Suprapubic skin (tissue), 4 donors: Measurements from ENCODE around the gene IQSEC3.

Source experiments
- CTCF ChIP-seq, 2 donors: fragments of 200-600 bp in 1 of 2; fragments of 450-650 bp in 1 of 2; sonication (generic) in 1 of 2; IDR thresholded peaks; one replicate each; pipeline ENCODE4 v1.5.1; 2016 to 2019; ENCODE audit warnings: antibody characterized with exemption in 2 of 2, mild to moderate bottlenecking in 1 of 2, moderate library complexity in 1 of 2
- POLR2A ChIP-seq, 2 donors: fragments of 450-650 bp; IDR thresholded peaks; one replicate each; pipeline ENCODE4 v1.6.1; 2017; ENCODE audit warnings: antibody characterized with exemption in 2 of 2, mild to moderate bottlenecking in 2 of 2, moderate library complexity in 2 of 2
- POLR2AphosphoS5 ChIP-seq, 3 donors: sonication (generic); formaldehyde crosslinking; IDR thresholded peaks; one replicate each; pipeline ENCODE4 v1.6.1; 2017; ENCODE audit warnings: antibody characterized with exemption in 3 of 3

DNA sequence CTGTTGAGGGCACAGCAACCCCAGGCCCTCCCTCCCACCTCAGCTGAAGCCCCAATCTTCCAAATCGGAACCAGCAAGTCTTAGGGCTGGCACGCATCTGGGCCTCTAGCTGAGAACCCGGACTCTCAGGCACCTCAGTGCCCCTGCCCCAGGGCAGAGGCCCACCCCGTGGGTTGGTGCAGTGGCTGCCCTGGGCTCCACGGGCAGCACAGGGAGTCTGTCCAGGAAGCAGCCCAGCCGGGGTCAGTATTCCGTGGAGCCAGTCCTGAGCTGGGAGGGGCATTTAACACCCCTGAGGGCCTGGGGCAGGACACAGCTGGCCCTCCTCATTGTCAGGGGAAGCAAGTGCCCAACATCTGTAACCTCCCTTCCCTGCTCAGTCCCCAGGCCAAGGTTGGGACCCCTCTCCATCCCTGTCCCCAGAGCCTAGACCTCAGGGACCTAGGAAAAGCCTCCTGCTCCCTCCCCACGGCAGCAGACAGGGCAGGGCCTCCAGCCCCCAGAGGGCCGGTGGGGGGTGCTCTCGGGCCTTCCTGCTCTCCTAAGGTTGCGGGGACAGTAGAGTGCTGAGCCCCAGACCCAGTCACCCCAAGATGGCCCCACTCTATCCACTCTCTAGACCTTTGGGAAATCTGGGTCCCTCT lies 110.9 kb downstream of the IQSEC3 start:
- no peak for TF ChIP-seq POLR2AphosphoS5 (IDR thresholded peaks at IDR 0.05)
- TF ChIP-seq CTCF (IDR thresholded peaks at IDR 0.05) = no peak
- TF ChIP-seq POLR2A (IDR thresholded peaks at IDR 0.05) = no peak
